HG03097 (cell line): ENCODE results near the gene CD101.
"Not testable (repeated sequence)": the region's sequence is repeated elsewhere in the genome, so short reads cannot be mapped to it uniquely, and the experiment has no call there.

ENCODE experiments used
- ATAC-seq: cut with Tn5 transposase; IDR thresholded peaks from one replicate; pipeline ENCODE4 v1.9.1; 2021; ENCODE audit not compliant: unreplicated experiment, low FRiP score

CD101 gene, protein sequence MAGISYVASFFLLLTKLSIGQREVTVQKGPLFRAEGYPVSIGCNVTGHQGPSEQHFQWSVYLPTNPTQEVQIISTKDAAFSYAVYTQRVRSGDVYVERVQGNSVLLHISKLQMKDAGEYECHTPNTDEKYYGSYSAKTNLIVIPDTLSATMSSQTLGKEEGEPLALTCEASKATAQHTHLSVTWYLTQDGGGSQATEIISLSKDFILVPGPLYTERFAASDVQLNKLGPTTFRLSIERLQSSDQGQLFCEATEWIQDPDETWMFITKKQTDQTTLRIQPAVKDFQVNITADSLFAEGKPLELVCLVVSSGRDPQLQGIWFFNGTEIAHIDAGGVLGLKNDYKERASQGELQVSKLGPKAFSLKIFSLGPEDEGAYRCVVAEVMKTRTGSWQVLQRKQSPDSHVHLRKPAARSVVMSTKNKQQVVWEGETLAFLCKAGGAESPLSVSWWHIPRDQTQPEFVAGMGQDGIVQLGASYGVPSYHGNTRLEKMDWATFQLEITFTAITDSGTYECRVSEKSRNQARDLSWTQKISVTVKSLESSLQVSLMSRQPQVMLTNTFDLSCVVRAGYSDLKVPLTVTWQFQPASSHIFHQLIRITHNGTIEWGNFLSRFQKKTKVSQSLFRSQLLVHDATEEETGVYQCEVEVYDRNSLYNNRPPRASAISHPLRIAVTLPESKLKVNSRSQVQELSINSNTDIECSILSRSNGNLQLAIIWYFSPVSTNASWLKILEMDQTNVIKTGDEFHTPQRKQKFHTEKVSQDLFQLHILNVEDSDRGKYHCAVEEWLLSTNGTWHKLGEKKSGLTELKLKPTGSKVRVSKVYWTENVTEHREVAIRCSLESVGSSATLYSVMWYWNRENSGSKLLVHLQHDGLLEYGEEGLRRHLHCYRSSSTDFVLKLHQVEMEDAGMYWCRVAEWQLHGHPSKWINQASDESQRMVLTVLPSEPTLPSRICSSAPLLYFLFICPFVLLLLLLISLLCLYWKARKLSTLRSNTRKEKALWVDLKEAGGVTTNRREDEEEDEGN

DNA sequence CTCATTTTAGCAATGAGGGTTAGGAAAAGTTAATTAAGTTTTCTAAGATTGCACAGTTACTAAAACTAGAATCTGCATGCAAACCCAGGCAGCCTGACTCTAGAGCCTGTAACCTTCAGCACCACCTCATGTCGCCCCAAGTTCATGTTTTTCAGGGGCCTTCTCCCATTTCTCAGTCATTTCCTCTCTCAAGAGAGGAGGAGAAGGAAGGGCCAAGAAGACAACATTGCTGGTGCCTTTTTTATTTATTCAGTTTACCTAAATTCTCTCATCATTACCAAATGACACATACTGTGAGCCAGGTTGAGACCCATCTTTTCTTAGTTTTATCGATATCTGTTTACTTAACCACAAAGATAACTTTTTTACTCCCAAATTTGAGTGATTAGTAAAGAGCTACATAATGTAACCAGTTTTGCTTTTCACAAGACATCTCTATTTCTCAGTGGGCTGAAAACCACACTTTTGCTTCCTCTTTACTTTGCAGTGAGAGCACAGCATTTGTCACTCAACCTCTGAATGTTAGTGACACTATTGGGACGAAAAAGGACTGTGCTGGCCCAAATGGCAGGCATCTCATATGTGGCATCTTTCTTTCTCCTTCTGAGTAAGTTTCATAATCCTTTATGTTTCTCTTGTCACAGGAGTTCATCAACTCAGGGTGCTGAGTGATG, at the start of gene CD101:
Gene CD101, plus strand, starts transcription at position 507 of the 674 bp plus-strand sequence. Its CDS starts 58 bp downstream, at position 565.
- ATAC-seq: peak; percentile 95

DNA sequence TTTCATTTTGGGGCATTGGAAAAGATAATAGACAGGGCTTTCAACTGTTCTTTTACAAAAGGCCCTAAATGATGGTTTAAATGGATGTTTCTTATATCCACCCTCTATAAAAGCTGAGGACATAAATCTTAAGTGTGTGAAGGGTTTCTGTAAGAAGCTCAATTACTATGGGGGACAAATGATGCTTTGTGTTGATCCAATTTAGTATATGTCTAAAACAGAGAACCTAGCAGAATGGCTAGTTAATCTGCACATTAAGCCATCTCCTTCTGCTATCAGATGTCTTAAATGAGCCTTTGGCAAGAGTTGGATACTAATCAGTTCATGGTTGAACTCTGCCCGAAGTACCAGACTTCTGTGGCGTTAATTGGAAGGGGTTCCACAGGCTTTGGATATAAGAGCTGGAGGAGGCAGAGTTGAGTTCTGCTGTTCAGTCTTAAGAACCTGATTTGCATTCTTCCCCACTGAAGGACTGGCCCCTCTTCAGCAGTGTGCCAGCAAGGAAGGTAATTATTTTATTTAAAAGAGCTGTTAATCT, 48.8 kb upstream of the CD101 start:
- no peak for ATAC-seq

DNA sequence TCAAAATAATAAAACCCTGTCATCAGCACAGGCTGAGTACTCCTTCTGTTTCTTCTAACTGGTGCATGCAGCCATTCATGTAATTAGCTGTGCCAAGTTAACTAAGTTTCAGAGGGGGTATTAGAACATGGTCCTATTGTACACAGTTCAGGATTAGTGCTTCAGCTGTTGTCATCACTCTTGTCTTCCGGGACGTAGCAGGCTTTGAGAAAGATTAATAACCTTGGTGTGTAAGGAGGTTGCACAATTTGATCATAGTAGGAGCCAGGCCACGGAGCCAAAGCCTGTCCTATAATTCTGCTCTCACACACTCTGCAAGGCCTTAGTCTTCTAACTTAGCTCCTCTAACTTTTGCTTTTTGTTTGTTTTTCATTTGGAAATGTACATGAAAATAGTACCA, 47.1 kb upstream of the CD101 start:
- no peak for ATAC-seq

DNA sequence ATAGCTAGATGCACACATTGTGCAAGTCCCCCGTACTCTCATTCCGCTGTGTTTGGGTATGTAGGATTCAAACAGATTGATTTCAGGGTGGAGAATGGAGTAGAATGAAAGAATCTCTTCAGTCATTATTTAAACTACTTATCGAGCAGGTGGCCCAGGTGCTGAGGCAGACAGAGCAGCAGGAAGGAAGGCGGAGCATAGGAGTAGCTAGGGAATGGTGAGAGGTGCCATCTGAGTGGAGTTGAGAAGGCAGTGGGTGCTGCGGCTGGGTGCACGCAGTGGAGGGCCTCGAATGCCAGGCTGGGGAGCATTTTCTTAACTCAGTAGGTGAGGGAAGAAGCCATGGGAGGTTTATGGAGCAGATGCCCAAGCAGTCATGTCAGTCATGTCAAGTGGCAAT, 45.2 kb upstream of the CD101 start:
- no peak for ATAC-seq

DNA sequence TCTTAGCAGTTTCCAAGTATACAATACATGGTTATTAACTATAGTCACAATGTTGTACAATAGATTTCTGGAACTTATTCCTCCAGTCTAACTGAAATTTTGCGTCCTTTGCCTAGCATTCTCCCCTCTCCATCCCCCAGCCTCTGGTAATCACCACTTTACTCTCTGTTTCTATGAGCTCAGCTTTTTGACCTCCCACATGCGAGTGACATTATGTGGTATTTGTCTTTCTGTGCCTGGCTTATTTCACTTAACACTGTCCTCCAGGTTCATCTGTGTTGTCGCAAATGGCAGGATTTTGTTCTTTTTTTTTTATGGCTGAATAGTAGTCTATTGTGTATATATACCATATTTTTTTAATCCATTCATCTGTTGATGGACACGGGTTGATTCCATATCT, 43.9 kb upstream of the CD101 start:
- no peak for ATAC-seq

DNA sequence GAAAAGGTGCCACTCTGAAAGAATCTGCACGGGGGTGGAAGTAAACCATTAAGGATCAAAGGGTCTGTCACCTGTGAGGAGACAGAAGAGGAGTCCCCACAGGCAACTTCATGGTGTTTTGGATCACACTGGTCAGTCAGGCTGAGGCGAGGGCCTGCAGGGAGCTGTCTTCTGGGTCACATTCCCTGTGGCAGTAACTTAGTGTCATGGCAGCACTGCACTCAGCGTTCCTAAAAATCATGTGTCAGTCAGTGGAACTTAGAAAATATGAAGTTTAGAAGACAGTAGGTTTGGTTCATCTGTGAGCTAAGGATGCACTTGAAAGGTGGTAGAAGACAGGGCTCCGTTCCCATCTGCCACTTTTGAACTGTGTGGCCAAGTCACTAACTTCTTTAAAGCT, 43.5 kb upstream of the CD101 start:
- no peak for ATAC-seq

DNA sequence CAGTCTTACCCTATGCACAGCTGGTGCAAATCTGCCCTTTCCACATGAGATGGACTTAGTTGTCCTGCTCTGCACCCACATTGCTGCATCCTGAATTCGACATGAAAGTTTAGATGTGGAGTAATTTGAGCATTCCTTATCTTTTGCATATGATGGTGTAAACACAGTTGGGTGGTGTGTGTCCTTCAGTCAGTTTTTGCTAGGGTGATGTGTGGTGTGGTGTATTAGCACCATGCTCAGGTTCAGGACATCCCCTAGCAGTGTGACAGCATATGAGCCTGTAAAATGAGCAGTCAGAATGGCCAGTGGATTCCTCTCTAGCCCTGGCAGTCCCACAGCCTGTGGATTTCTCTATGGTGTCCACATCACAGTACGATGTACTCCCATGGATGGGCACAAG, 42.6 kb upstream of the CD101 start:
- no peak for ATAC-seq

DNA sequence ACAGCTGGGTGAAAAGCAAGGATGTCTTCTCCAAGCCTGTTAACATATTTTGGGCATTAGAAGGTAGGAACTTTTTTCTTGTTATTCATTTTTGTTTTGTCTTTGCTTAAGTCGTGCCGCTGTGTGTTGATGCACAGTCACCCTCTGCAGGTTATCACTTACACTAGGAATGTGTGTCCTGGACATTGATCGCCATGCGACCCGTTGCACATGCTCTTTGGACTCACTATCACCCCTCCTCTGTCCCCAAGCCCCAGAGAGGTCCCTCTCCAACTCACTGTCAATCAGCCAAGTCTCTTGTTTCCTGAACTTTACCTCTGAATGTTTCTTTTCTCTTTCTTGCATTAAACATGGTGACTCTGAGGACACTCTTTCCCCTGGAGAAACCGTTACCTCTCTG, 40.0 kb upstream of the CD101 start:
- ATAC-seq: no peak

DNA sequence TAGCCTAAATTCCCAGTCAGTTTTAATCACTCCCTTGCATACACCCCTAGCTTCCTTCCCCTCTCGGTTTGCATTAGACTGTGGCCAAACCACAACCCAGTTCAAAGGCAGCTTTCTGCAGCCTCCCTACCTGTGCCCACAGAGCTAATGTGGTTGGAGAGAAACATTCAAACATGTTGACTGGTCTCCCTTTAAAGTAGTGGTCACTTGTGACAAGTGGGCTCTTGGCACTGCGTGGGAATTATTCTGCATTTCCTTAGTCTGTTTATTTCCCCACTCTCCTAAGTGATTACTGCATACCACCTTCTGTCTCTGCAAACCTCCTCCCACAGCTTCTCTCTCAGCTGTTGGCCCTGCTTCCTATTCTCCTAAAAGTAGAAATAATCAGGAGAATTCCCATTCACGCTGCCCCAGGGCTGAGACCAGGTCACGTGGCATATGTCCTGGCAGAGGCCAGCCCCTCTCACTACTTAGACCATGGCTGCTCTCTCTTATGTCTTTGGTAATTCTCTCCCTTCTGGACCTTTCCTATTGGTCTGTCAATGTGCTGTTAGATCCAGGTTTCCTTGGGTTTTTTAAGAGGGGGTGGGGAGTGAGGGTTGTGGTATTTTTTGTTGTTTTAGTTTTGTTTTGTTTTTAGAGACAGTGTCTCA, 38.4 kb upstream of the CD101 start:
- no peak for ATAC-seq

DNA sequence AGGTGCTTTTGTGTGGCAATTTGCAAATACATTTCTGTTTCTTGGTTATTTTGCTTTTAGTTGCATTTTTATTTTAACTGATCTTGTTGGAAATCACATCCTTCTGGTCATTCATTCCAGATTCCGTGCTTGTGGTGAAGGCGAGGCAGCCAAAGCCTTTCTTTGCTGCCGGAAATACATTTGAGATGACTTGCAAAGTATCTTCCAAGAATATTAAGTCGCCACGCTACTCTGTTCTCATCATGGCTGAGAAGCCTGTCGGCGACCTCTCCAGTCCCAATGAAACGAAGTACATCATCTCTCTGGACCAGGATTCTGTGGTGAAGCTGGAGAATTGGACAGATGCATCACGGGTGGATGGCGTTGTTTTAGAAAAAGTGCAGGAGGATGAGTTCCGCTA, 34.8 kb upstream of the CD101 start:
- ATAC-seq: no peak

DNA sequence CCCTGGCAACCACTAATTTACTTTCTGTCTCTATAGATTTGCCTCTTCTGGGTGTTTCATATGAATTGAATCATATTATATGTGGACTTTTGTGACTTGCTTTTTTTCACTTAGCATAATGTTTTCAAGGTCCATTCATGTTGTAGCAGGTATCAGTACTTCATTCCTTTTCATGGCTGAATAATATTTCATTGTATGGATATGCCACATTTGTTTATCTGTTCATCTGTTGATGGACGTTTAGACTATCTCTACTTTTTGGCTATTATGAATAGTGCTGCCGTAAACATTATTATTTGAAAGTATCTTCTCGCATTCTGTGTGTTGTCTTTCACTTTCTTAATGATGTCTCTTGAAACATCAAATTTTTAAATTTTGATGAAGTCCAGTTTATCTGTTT, 32.8 kb upstream of the CD101 start:
- no peak for ATAC-seq

DNA sequence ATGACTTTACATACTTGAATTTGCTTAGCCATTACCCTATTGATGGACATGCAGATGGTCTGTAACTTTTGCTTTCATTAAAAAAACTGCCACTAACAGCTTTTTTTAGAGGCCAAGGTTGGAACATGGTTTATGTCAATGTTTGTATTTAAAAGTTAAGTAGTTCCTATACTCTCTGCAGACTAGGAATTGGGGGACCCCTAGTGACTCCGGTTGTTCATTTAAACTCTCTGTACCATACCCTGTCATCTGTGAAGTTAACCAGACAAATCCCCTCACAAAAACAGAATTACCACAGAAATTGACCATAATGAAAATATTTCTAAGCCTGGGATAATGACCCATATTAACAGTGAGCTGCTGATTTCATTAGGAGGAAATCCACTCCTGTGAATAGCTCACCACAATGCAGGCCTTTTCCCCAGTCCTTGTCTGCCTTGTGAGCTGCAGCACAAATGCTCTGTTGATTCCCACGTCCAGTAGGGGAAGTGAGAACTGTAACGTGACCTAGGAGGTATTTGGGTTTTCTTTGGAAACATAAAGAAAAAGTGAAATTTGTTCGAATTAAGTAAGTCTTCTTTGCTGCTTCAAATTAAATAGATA, 30.2 kb upstream of the CD101 start:
- ATAC-seq: no peak

DNA sequence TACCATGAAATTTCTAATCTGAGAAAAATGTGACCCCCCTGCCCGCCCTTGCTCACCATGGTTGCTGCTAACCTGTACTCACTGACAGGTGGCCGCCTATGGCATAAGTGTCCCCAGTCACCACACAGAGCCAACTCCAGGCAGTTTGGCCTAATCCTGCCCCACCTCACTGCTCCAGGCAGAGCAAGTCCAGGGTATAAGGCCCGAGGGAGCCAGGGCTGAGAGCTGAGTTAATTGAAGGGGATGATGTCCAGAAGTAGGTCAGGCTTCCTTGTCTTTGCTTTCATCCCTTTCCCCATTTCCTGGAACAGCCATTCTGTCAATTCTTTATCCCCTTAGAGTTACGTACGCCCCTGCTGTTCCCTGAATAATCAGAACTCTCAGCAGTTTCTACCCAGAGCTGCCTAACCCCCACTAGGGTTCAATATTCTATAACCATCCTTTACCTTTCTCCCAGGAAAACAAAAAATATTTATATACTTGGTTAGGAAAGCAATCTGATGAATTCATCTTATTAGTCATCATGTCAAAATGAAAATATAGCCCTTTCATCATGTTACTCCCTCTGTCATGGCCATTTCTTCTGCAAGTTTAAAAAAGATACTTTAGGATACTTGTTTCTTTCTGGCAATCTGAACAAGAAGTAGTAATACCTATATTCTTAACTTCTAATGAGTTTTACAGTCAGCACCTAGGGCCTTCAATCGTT, 29.4 kb upstream of the CD101 start:
- no peak for ATAC-seq

DNA sequence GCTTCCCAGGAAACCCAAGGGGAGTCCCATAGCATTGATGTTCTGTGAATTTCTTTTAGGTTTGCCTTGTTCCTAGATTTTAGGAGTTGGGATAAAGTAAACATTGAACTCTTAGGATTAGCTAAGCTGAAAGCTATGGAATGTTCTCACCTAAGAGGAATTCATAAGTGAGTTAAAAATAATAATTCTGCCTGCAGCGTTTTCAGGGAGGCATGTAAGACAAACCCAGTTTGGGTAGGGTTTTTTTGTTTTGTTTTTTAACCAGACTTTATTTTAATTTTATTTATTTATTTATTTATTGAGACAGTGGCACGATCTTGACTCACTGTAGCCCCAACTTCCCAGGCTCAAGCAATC, 28.9 kb upstream of the CD101 start:
- no peak for ATAC-seq

DNA sequence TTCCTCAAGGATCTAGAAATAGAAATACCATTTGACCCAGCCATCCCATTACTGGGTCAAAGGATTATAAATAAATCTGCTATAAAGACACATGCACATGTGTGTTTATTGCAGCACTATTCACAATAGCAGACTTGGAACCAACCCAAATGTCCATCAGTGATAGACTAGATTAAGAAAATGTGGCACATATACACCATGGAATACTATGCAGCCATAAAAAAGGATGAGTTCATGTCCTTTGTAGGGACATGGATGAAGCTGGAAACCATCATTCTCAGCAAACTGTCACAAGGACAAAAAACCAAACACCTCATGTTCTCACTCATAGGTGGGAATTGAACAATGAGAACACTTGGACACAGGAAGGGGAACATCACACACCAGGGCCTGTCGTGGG, 21.3 kb upstream of the CD101 start:
- ATAC-seq: not testable (repeated sequence)

DNA sequence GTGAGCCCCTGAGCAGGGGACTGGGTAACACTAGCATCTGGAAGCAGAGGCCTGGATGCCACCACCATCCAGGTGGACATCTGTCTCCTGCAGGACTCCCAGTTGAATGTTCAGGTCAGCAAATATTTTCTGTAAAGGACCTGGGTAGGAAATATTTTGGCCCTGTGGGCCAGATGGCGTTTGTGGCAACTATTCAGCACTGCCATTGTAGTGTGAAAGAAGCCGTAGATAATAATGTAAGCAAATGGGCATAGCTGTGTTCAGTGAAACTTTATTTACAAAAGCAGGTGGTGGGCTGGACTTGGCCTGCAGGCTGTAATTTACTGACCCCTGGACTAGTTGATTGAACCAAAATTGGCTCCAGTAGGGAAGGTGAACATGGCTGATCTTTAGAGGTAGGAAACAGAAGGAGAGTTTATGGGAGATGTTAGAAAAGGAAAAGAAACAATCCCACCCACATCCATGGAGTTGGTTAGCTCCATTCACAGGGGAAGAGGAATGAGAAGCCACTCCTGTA, 20.0 kb upstream of the CD101 start:
- no peak for ATAC-seq

DNA sequence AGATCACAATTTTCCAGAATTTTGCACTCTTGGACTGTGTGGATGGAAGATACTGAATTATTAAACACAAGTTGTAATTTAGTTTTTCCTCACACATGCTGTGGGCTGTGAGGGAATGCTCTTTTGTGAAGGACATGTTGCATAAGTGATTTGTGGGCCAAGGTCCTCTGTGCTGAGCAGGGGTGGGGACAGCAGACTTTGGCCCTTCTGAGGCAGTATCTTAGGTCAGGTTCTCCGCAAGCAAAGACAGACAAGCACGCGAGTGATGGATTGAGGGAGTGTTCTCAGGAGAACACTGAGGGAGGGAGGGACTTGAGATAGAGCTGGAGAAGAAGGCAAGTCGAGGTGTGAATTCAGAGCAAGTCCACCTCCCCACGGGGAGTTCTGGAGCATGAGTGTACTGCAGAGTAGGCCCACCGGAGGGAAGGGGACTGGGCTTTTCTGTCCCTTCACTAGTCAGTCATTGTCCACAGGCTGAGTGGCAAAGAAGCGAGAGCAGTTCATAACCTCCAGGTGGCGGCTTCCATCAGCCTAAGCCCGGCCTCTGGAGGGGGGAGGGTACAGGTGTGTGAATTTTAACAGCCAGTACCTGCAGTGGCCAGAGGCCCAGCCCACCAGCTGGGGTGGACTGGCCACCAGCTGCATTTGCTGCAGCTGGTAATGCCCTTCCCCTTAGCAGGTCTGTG, 19.1 kb upstream of the CD101 start:
- ATAC-seq: no peak

DNA sequence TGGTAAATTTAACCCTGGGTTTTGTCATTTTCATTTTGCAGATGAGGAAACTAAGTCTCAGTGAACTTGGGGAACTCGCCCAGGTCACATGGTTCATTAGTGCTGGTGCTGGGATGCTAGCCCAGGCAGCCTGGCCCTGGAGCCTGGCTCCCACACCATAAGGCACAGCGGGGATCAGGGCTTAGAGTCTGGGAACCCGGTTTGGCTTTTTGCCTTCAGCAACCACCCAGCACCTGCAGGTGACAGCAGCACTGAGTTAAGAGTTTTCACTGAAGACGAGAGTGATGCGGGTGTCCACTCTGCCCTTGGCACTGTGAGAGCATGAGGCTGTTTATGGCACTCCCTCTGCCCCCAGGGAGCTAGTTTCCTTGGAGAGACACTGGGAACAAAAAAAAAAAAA, 18.4 kb upstream of the CD101 start:
- ATAC-seq: no peak
